ENCODE results near the gene TOX3. TPM values are rescaled to one million over a fixed set of nuclear protein-coding genes. Genes with fewer than 3 reads are reported as not detected.

The TOX3 gene
- total and polyA plus RNA-seq, 2 of the 8 experiments (the other 6 are each of a cell fraction or from before 2014, with no cell fraction given) = 16.7 to 31.2 TPM

GRCh38 chr16:52494145-52494544 lies 52.8 kb downstream of the TOX3 start:
- Histone ChIP-seq H3K56ac (replicated peaks; ENCODE audit: insufficient read length, low read depth, low read length) (no peak overlapping the region), H3K23me2 (ENCODE audit: low read depth, low read length) (no peaks in the 10 kb centered on the region), H3K4ac (replicated peaks; ENCODE audit: insufficient read length, low read depth, low read length) (no peak overlapping the region), H2BK5ac (ENCODE audit: low read depth, low read length) (no peak overlapping the region), H3K4me2 (ENCODE audit: insufficient read depth in 1 of 2, low read depth in 2 of 2, low read length in 2 of 2) (no peak overlapping the region), H2BK12ac (ENCODE audit: low read depth, low read length) (no peak overlapping the region), H3K14ac (ENCODE audit: insufficient read length) (no peak overlapping the region), H2AK5ac (ENCODE audit: low read depth, low read length) (no peak overlapping the region), H3K4me3 (ENCODE audit: extremely low read depth in 1 of 4, insufficient read depth in 2 of 4, low read depth in 3 of 4, low read length in 4 of 4) (no peak overlapping the region), H3K18ac (ENCODE audit: extremely low read depth, low read length) (no peak overlapping the region), H4K91ac (replicated peaks; ENCODE audit: insufficient read length, low read length) (no peak overlapping the region), H4K8ac (ENCODE audit: extremely low read depth, insufficient read depth, low read length) (no peak overlapping the region), H3K27me3 (replicated peaks in 1 of 4; ENCODE audit: control insufficient read depth in 3 of 4, extremely low read depth in 1 of 4, insufficient read depth in 3 of 4, low read length in 3 of 4) (no peaks in the 10 kb centered on the region), H2BK120ac (replicated peaks; ENCODE audit: low read depth, low read length) (no peak overlapping the region), H4K5ac (ENCODE audit: insufficient read length, low read depth, low read length) (no peak overlapping the region), H3K79me1 (ENCODE audit: low read depth, low read length) (peaks cover 9% of the 10 kb centered on the region), H3K9me3 (ENCODE audit: insufficient read depth in 2 of 2, low read depth in 1 of 2, low read length in 1 of 2) (no peaks in the 10 kb centered on the region), H2AFZ (ENCODE audit: low read length) (no peak overlapping the region), H3K27ac (ENCODE audit: low read depth, low read length) (no peak overlapping the region), H3K36me3 (ENCODE audit: control insufficient read depth in 2 of 4, insufficient read depth in 4 of 4, low read length in 3 of 4) (peaks cover 0 to 5% (median 0%) of the 10 kb centered on the region in 4 experiments; a peak in 1 of 8 replicates), H3K4me1 (replicated peaks in 1 of 4; ENCODE audit: control insufficient read depth in 3 of 4, insufficient read depth in 4 of 4, low read length in 3 of 4) (peaks cover 2 to 10% (median 6%) of the 10 kb centered on the region in 4 experiments; a peak in 5 of 7 replicates), H2BK20ac (ENCODE audit: low read length) (no peak overlapping the region), H3K23ac (ENCODE audit: insufficient read length) (peak overlapping the region; percentile 9), H3K79me2 (ENCODE audit: control insufficient read depth in 1 of 2, insufficient read depth in 2 of 2, low read length in 2 of 2) (peaks cover 0 to 78% of the 10 kb centered on the region in 2 experiments; a peak in 3 of 4 replicates), H4K20me1 (replicated peaks in 1 of 2; ENCODE audit: control insufficient read depth in 1 of 2, insufficient read depth in 2 of 2, low read length in 2 of 2) (peaks cover 0 to 5% of the 10 kb centered on the region in 2 experiments), H2BK15ac (ENCODE audit: low read length) (no peak overlapping the region), H3K9ac (replicated peaks in 1 of 4; ENCODE audit: extremely low read depth in 1 of 4, low read depth in 3 of 4, low read length in 3 of 4) (no peak overlapping the region)
- DNase-seq (ENCODE audit: low read depth in 1 of 2, low spot score in 2 of 2) (no peak), FAIRE-seq (no peak)
- TF ChIP-seq CBX8 (IDR thresholded peaks at IDR 0.05; ENCODE audit: borderline replicate concordance, low read depth, low read length) (no peak), BCL11A (IDR thresholded peaks at IDR 0.05; ENCODE audit: low read depth in 2 of 2, low read length in 2 of 2) (no peak), SAP30 (IDR thresholded peaks at IDR 0.05; ENCODE audit: insufficient read depth, insufficient replicate concordance, low read length) (no peak), KDM1A (IDR thresholded peaks at IDR 0.05; ENCODE audit: borderline replicate concordance, low read length) (no peak), RAD21 (IDR thresholded peaks at IDR 0.05 in 1 of 2, conservative IDR thresholded peaks at IDR 0.05 in 1 of 2; ENCODE audit: low read depth in 2 of 2, low read length in 2 of 2) (no peak), SIX5 (IDR thresholded peaks at IDR 0.05; ENCODE audit: low read depth, low read length) (no peak), SP4 (IDR thresholded peaks at IDR 0.05; ENCODE audit: low read length) (no peak), TCF12 (IDR thresholded peaks at IDR 0.05; ENCODE audit: low read depth, low read length) (no peak)
- ChIA-PET CTCF (ENCODE audit: partially characterized antibody) (no interaction called here), POLR2A (ENCODE audit: partially characterized antibody) (no interaction called here)
- 87% methylated on average over 4 of the region's 4 CpGs; no CpG with 5 or more reads in 1 of the 2 experiments for WGBS, 2 experiments (ENCODE audit: extremely low coverage in 1 of 2, insufficient coverage in 1 of 2, insufficient read length in 1 of 2, insufficient replicate concordance in 2 of 2, low coverage in 1 of 2, low lambda C conversion rate in 2 of 2, missing lambda C conversion rate in 1 of 2)

All from H1 (cell line).